Uterus (tissue), 2 donors: Measurements from ENCODE around the gene KCNJ15.

Experiments
- POLR2A ChIP-seq, 2 donors: fragments of 450-650 bp; IDR thresholded peaks; one replicate each; pipeline ENCODE4 v1.6.1; 2016; ENCODE audit warnings: antibody characterized with exemption in 2 of 2, mild to moderate bottlenecking in 1 of 2, moderate library complexity in 1 of 2
- TF ChIP-seq, protein P1 (sequence below), 4 experiments: fragments of 200-600 bp in 2 of 4; fragments of 450-650 bp in 2 of 4; sonication (generic) in 2 of 4; IDR thresholded peaks; one replicate each; pipeline ENCODE4 v1.5.1; 2016 to 2019; ENCODE audit warnings: antibody characterized with exemption in 4 of 4, mild to moderate bottlenecking in 2 of 4, moderate library complexity in 1 of 4

DNA sequence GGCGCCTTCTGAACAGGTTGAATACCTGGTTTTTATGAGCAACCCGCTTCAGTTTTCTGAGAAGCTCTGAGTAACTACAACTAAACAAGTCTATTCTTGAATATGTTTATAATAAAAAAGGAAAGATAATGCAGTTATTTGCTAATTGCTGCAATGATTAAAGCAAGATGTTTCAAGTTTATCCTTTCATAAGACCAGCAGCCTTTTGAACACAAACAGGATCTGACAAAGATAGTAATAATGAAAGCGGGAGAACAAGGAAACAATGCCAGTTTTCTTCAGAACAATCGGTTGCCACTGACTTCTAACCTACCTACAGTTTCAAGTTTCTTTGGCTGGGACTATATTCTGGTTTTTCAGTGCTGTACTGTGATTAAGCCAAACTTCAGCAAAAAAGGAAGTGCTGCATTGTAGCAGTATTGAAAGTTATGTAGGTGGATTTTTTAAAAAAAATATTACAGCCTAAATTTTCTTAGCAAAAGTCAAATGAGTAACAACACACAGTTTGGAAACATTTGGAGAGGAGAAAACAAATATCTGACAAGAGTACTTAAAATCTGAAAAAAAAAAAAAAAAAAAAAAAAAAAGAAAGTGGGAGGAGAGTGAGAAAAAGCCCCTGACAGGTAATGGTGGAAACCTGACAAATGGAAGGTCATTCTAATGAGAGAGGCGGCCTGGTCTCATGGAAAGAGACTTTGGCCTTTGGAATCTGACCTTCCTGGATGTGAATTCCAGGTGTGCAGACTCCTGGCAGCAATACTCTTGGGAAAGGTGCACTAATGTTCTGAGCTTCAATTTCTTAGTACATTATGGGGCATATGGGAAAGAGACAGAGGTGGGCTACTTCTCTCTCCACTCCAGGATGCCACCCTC, 11.4 kb downstream of the KCNJ15 start:
- no peak for TF ChIP-seq POLR2A (IDR thresholded peaks at IDR 0.05)
- TF ChIP-seq, protein P1, sequence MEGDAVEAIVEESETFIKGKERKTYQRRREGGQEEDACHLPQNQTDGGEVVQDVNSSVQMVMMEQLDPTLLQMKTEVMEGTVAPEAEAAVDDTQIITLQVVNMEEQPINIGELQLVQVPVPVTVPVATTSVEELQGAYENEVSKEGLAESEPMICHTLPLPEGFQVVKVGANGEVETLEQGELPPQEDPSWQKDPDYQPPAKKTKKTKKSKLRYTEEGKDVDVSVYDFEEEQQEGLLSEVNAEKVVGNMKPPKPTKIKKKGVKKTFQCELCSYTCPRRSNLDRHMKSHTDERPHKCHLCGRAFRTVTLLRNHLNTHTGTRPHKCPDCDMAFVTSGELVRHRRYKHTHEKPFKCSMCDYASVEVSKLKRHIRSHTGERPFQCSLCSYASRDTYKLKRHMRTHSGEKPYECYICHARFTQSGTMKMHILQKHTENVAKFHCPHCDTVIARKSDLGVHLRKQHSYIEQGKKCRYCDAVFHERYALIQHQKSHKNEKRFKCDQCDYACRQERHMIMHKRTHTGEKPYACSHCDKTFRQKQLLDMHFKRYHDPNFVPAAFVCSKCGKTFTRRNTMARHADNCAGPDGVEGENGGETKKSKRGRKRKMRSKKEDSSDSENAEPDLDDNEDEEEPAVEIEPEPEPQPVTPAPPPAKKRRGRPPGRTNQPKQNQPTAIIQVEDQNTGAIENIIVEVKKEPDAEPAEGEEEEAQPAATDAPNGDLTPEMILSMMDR (IDR thresholded peaks at IDR 0.05) = no peak
